GM04503 (cell line): ENCODE results near the gene BMPER.

ENCODE experiments used
- DNase-seq: peaks from one replicate; pipeline ENCODE4 v3.0.0-alpha.2; 2012; ENCODE audit warnings: low read depth

BMPER gene

DNA sequence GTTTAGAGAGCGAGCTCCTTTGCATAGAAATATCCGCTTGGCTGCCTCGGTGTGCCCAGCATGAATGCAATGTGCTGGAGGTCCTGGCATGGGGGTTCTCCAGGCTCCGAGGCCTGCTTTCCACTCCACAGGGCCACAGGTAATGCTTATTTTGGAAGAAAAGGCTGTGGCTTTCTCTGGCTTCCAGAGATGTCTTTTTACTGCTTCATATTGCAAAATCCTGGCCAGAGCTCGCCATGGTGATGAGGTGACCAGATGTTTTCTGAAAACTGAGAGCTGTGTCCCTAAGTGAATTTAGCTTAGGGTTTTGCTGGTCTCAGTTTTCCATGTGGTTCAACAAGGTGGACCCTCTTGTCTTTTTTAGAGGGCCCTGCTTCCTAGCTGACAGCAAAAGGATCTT lies 65.2 kb downstream of the BMPER start:
- no peak for DNase-seq

DNA sequence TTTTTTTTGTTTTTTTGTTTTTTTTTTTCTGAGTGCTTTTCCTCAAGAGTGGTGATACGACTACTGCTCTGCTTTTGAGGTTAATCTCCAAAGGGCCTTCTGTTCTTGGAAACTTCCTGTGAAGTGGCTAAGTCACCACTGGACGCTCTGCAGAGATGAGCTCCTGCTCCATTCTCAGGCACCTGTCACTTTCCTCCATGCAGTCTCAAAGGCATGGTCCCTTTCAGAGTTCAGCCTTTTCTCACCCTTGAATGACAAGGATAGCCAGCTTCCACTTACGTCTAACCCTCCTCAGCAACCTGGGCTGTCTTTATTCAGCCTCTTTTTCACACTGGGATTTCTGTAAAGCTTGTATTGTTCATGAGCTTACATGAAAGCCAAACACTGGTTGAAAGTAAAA lies 65.8 kb downstream of the BMPER start:
- no peak for DNase-seq

DNA sequence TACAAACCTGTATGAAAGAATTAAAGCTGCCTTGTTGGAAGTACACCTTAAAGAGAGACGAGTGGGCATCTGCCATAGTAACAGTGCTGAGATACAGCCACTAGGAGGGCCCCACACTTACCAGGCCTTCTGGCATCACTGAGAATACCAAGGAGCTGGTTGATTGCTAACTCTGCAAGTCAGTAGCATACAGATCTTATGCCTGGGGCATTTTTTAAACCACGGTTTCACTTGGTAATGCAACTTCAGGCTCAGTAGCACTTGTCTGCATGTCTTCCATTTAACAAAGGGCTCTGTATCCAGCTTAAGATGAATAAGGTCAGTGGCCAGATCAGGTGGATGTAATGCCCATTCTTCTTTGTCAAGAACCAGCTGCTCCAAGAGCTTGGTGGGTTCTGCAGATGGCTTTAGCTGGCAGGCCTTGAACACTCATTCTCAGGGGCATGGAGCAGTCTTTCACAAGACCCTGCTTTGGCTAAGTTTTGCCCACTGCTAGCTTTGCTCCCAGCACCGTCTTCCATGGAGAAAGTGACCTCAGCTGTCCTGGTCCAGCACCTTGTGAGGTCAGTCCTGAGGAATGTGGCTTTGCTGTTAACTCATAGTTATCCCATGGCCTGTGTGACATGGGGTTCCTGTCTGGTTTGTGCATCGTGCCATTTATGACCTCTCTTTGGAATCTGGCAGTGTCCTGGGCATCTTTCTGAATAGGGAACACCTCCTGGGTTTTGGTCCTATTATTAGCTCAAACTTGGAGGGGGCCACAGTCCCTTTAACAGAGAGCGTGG lies 68.1 kb downstream of the BMPER start:
- DNase-seq = no peak

DNA sequence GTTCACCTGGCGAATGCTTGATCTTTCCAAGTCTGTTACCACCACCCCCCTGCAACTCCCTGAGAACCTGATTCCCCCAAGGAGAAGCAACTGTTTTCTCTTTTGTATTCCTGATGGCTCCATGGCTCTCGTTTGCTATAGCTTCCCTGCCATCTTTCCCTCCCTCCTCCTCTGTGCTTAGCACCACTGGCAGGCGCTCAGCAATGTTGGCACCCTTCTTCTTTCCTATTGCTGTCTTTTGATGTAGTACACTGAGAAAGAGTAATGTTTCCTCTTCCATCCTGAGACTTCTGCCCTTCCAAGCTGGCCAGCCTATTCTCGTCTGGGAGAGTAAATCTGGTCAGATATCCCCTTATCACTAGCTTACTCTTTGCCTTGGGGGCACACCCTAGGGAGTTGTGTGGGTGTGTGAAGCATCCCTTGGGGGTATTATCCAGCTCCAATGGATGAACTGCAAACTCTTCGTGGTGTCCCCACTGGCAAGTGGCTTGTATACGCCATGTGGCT lies 74.0 kb downstream of the BMPER start:
- no peak for DNase-seq

DNA sequence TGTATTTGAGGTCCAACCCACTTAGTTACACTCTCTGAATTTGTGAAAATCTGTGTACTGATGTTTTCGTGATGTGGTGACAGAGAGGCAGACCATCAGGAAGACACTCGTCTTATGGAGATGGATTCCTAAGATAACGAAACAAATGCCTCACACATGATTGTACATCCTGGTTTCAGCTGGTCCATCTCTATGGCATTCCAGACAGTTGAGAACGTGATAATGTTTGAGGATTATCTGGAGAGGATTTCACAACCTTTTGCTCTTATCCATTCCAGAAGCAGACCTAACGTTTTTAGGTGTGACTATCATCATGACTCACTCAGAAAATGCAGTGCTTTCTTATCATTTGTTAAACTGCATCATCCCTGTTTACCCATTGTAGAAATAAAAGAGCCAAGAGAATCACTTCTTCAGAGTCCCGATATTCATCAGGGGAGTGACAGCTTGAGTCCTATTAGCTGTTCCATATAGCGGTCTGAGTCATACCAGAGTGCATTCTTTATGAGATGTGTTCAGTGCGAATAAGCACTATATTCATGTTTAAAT lies 74.5 kb downstream of the BMPER start:
- DNase-seq = peak; percentile 99

DNA sequence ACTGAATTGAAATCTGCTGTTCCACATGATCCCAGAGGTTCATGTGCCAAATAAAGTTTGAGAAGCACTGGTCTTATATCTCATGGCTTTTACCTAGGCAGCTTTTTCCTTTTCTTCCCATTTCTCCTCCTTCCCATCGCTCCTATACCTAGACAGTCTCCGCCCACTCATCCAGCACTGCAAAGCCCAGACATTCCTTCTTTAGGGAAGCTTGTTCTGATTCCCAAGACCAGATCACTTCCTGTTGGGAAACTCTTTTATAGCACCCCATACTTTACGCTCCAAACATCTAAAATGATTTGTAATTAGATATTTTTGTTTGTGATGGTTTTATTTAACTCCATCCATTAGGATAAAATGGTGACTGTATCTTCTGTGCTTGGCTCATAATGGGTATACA lies 75.9 kb downstream of the BMPER start:
- no peak for DNase-seq

DNA sequence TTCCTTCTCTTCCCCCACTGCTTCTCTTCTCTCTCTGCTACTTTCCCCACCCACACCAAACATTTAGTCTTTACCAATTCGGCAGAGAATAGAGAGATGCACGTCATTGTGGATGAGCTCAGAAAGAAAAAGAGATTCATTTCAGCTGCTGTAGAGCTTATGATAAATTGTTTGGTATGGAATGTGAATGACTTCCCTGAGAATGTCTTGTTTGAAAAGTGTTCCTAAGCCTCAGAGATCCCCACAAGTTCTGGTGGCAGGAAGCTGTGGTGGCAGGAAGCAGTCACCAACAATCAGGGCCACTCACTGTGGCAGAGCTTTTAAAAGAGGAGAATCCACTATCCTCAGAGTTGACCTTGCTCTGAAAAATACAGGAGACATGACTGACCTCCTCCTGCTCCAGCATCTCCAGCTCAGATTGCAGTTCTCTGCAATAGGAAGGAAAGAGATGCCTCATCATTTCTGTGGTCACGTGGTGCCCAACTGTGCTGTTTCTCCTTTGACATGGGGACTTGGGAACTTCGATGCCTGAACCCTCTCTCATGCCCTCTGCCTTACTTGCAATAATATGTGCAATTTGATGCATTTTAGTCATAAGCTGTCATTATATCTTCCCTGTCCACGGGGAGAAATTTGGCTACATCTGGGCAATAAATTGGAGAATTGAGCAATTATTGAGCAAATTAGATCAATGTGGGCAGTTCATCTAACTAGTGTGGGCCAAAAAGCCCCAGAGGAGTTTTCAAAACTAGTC lies 76.5 kb downstream of the BMPER start:
- DNase-seq = no peak

DNA sequence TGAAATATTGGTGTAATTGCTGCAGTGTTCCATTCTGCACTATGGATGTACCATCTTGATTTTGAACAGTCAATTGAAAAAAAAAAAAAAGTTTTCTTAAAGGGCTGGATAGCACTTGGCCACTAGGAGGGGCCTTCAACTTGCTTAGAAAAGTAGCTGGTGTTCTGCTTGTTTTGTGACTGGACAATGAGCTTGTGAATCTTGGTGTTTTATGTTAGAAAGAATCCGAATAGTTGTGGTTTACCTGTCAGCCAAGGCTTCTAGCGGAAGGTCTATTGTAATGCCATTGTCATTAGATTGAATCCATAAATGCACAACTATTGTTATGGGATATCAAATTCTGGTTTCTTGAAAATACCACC lies 77.1 kb downstream of the BMPER start:
- DNase-seq = no peak

DNA sequence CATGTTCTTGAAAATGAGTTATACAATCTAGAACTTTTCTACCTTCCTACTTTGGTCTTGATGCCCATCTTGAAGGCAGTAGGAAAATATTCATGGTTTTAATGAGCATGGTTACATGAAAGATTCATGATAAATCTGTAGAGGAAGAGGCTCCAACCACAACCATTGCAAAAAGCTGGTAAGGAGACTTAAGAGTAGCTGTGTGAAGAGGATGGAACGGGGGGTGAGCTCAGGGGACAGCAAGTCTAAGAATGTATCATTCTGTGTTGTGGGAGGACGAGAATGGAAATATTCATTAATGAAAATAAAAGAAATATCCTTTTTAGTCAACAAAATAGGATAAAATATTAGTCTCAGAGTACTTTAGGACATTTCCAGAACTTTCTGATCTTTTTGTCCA lies 81.1 kb downstream of the BMPER start:
- DNase-seq = no peak

DNA sequence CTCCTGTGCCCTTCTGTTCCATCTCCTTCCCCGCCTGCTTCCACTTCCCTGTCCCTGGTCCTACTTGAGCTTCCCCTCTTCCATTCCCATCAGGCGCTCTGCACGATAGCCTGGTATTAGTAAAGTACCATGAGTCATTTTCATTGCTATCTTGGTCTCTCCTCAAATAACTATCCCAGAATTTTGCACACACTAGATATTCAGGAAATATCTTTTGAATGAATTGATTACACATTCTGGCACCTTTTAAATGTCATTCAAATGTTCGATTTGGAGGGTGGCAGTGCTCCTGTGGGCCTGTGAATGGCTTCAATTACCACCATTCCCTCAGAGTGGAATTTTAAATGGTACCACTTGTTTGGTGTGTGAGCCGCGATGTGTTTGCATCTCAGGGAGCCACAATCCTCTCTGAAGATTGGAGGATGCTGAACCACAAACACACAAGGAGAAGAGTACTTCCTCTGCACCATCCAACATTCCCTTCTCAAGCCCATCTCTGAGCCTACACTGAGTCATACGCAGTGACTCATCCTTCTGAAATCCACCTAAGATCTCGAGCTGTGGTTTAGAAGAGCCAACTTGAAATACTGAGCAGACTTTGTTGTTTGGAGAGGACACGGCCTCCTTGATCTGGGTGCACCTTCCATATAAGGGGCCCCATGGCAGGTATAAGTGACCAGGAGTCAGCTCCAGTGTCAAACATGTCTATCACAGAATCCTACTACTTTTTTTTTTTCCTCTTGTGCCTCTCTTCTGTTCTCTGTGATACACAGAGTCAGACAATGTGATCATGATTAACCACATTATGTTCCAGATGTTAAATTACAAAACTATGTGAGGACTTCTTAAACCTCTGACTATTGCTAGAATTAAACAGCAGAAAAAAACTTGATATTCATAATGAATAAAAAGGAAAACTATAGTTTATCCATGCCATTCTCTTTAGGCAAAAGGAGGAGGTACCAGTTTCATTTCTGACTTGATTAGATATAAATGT lies 81.9 kb downstream of the BMPER start:
- peak; percentile 100 for DNase-seq

DNA sequence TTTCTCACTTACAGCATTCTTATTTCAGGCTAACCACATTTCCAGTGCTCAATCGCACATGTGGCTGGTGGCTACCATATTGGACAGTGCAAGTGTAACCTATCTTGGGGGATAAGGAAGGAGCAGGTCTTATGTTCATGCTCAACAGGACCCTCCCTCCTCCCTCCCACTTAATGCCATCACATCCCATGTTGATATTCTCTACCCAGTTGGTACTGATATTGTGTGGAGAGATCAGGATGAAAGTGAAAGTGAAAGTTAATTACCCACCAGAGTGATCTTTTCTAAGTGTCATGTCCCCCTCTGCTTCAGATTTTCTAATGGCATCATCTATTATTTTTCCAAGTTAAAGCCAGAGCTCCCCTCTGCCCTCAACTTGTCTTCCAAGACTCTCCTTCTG lies 91.6 kb downstream of the BMPER start:
- DNase-seq = no peak

DNA sequence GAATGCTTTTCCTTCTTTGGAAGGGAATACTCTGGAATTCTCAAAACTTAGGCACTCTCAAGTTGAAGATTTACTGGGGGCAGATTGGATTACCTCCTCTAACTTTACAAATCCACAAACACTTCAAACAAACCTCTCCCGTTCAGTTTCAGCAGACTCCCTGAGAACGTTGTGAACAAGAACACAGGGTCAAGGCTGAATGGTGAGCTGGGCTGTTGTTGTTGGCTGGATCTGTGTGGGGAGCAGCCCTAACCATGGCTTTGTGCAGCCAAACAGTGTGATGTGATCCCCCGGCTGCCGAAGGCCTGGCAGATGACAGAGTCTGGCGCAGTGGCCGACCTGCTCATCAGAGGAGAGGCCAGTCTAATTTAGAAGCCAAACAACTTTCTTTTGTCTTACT lies 93.1 kb downstream of the BMPER start:
- no peak for DNase-seq

DNA sequence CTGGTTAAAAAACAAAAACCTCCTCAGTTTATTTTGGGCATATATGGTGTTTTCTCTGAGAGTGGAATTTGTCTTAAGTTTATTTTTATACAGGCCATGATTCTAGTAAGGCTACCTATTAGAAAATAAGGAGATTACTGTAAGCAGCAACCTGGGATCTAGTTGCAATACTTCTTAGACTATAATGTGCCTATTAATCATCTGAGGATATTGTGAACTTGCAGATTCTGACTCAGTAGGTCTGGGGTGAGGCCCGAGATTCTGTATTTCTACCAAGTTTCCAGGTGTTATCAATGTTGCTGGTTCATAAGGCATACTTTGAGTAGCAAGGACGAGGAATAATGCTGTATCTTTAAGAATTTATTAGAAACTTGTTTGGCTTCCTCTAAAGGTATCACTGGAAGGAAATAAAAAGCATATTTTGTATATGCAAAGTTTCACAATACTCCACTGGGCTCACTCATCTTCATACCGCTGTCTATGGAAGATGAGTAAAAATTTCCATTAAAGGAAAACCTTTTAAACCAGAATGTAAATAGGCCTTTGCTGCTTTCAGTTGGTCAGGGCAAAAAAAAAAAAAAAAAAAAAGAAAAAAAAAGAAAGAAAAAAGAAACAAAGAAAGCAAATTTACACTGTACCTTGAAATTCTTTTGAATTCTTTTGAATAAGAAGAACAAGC lies 105.8 kb downstream of the BMPER start:
- DNase-seq = no peak

DNA sequence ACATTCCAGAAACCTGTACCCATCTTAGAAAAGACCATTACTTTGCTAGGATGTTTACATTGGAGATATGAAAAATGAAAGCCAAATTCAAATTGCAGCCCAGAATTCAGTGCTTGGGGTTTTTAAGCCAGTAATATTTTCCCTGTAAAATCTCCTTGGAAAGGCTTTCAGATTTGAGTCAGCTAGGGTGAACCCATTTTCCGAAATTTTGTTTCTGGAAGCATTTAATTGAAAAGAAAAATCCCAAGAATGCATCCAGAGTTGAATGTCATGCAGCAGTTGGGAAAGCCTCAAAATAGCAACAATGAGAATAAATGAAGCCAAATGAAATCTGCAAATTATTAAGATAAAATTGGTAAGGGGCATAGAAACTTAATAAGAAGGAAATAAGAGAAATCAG lies 106.4 kb downstream of the BMPER start:
- peak; percentile 34 for DNase-seq

DNA sequence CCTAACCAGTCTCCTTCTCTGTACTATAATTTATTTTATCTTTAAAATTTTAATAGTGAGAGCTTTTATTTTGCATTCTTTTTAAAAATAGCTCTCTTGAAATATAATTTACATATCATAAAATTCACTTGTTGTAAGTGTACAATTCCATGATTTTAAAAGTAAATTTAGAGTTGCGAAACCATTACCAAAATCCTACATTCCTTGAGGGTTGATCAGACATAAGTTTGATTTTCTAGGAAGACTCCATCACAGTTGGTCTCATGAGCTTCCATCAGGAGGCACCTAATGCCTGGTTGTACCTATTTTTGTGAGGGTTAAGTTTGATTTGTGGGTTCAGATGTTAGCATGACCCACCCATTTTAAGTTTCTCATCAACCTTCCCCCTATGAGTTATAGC lies 108.1 kb downstream of the BMPER start:
- no peak for DNase-seq

DNA sequence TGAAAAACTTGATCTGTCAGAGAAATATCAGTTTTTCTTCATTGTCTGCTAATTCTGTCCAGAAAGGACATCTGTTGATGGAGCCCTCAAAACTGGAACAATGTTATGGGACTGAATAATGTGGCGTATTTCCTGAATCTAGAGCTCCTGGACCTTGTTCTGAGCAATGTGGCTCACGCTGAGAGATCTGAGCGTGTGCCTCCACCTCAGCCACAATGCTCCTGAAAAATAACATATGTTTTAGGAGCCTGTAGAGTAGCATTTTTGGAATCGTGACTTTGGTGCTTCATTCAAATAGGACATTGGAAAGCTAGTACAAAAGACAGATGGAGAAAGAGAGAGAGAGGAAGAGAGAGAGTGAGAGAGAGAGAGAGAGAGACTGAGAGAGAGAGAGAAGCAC lies 110.3 kb downstream of the BMPER start:
- DNase-seq = no peak

DNA sequence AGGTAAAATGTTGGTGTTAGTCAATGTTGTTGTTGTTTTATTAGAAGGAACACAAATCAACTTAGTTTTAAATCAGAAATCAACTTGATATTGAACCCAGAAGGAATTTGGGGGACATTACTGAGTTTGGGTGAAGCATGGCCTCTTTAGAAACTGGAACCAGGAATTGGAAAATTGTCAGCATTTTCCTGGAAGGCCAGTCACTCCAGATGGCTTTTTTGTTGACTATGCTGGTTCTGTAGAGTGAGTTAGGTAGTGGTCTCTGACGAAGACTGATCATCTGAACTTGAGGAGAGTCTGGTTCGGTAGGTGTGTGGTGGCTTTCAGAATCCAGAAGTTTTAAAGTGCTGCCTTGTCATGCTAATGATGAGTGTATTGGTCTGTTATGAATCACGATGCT lies 111.5 kb downstream of the BMPER start:
- no peak for DNase-seq

DNA sequence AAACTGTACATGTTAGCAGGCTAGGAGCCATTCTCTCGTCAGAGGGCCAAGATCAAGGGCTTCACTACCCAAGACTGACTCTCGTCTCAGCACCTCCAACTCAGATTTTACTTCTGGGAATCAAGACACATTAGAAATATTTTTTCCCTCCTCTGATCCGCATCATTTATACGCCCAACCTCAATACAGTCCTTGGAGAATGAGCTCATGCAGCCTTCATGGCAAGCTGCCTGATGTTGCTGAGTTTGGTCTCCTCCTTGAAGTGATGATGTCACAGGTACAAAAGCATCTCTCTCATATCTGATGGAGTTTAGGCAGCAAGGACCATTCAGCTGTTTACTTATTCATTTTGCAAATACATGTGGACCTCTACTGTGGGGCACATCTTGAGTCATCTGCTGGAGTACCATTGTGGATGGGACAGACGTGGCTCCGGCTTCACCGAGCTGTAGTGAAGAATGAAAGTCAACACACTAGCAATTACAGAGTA lies 114.0 kb downstream of the BMPER start:
- DNase-seq = no peak

DNA sequence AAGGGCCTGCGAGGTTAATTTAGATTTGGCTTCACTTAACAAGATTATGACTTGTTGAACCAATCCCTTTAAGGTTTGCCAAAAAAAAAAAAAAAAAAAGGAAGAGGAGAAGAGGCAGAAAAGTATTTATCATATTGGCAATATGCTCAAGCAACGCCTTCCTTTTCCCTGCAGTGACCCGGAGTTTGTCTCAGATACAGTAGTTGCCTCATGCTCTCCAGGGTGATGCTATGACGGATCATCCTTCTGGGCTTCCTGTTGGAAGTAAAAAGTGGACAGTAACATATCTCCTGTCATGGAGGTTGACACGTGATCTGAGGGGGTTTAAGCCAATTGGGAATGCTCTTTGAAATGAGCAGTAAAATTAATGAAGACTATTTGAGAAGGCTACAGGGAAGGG lies 117.3 kb downstream of the BMPER start:
- no peak for DNase-seq

DNA sequence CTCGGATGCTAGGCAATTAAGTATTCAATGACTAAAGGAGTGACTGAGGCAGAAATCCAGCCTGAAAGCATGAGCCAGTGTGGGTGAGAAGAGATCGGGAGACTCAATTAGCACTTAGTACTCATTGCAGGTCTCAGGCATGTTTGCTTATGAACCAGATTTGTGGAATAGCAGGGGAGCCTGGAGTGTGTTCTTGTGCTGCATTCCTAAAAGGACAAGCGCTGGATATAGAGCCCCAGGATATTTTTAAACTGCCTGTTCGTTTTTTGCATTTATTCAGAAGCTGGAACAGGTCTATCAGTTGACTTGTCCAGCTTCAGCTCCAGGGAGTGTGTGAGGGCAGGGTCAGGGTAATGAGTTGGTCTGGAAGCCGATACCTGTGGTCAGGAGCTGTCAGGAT lies 120.3 kb downstream of the BMPER start:
- no peak for DNase-seq

DNA sequence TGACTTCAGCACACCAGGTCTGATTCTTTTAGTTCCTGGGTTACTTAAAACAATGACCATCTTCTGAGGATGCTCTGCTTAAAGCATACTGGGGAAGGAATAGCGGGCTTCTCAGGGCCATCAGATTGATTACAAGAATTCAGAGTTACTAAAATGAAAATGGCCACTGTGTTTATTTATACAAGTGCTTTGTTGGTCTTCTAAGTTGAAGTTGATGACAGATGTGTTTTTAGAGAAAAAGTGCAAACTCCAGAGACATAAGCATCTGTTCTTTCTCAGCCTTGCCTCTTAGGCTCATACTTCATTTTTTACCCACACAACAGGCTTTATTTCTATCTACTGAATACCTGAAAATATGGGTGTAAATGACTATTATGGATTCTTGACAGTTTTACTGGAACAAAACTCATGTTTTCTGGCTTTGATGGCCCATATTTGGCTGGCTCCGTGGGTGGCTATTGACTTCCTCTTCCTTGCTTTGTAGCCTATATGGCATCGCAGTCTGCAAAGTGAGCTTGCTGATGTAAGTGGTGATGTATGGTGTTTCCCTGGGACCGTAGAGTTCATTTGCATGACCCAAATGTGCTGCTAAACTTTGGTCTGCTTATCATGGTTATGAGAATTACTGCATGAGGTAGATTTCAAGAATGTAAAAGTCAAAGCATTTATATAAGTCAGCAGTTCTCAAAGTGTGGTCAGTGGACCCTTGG lies 121.3 kb downstream of the BMPER start:
- no peak for DNase-seq
